Caco-2 (cell line): ENCODE measurements around the gene SNW1. TPM values are rescaled to one million over a fixed set of nuclear protein-coding genes. Genes with fewer than 3 reads are reported as not detected.

ENCODE experiments used
- BruUV-seq: library from RNA; stranded (reverse); fragments of 400-500 nt; replicated peaks from 2 replicates; lab custom pipeline; 2021; lab: Mats Ljungman, UMichigan
- CTCF ChIA-PET: fragments of 300-600 bp; sonication (Branson Sonifier 250); formaldehyde crosslinking; loops from one replicate; lab custom pipeline; 2022; ENCODE audit warnings: antibody characterized with exemption; lab: Charles Lee
- POLR2A ChIA-PET: fragments of 300-600 bp; sonication (Branson Sonifier 250); formaldehyde crosslinking; loops from one replicate; lab custom pipeline; 2022; ENCODE audit warnings: antibody characterized with exemption; lab: Charles Lee
- DNase-seq, 2 experiments: peaks; one replicate each; pipeline versions ENCODE4 v3.0.0 to v3.0.0-alpha.2; 2020 to 2022
- H3K27me3 ChIP-seq: replicated peaks from 2 replicates; pipeline ENCODE4 v1.6.0; 2011; ENCODE audit warnings: low read length; ENCODE audit not compliant: control insufficient read depth, insufficient read depth
- H3K36me3 ChIP-seq: 2 replicates; pipeline ENCODE4 v1.5.1; 2011; ENCODE audit warnings: low read length; ENCODE audit not compliant: control insufficient read depth, insufficient read depth
- H3K4me1 ChIP-seq: fragments of 250-450 bp; sonication (Bioruptor Pico); 2 replicates; pipeline ENCODE4 v1.5.1; 2020; ENCODE audit warnings: mild to moderate bottlenecking
- H3K4me3 ChIP-seq: 2 replicates; pipeline ENCODE4 v1.5.1; 2011; ENCODE audit warnings: low read depth, mild to moderate bottlenecking, control low read depth, low read length
- H3K9me3 ChIP-seq: fragments of 250-450 bp; sonication (Bioruptor Pico); 2 replicates; pipeline ENCODE4 v1.5.1; 2020; ENCODE audit warnings: mild to moderate bottlenecking, moderate library complexity
- H3K27ac Mint-ChIP-seq: one replicate; pipeline ENCODE4 v1.8.0; 2022; ENCODE audit warnings: mixed read lengths; ENCODE audit not compliant: unreplicated experiment
- H3K27me3 Mint-ChIP-seq: one replicate; pipeline ENCODE4 v1.8.0; 2022; ENCODE audit warnings: mixed read lengths; ENCODE audit not compliant: insufficient read depth, unreplicated experiment
- H3K36me3 Mint-ChIP-seq: one replicate; pipeline ENCODE4 v1.8.0; 2022; ENCODE audit warnings: mild to moderate bottlenecking, mixed read lengths; ENCODE audit not compliant: insufficient read depth, unreplicated experiment
- H3K4me1 Mint-ChIP-seq: one replicate; pipeline ENCODE4 v1.8.0; 2022; ENCODE audit warnings: low read depth, mixed read lengths; ENCODE audit not compliant: unreplicated experiment
- H3K4me3 Mint-ChIP-seq: one replicate; pipeline ENCODE4 v1.8.0; 2022; ENCODE audit warnings: mild to moderate bottlenecking, moderate library complexity, mixed read lengths; ENCODE audit not compliant: unreplicated experiment
- H3K9me3 Mint-ChIP-seq: one replicate; pipeline ENCODE4 v1.8.0; 2022; ENCODE audit warnings: mixed read lengths; ENCODE audit not compliant: unreplicated experiment
- intact Hi-C: fragments of 100-400 bp; cut with micrococcal nuclease; formaldehyde crosslinking; loops from one replicate; pipeline ENCODE4 v1.10.0; 2022; ENCODE audit not compliant: unreplicated experiment
- total RNA-seq: library from RNA; stranded (reverse); gene quantifications from 2 replicates; pipeline ENCODE4 v1.2.3, GENCODE V29; 2022
- TF ChIP-seq, protein P1 (sequence below), 2 experiments: fragments of 200-600 bp in 1 of 2; IDR thresholded peaks; 1 replicate in 1 of 2; 2 replicates in 1 of 2; pipeline versions ENCODE4 v1.5.1 to v1.8.0; 2011 to 2022; ENCODE audit warnings: antibody characterized with exemption in 1 of 2, control low read depth in 1 of 2, inconsistent platforms in 1 of 2, low read depth in 1 of 2, low read length in 1 of 2, mild to moderate bottlenecking in 1 of 2, moderate library complexity in 1 of 2; ENCODE audit not compliant: insufficient read depth in 1 of 2, severe bottlenecking in 1 of 2, unreplicated experiment in 1 of 2

The SNW1 gene
- total RNA-seq, 1 experiment from 2014 or later = 119 TPM

DNA sequence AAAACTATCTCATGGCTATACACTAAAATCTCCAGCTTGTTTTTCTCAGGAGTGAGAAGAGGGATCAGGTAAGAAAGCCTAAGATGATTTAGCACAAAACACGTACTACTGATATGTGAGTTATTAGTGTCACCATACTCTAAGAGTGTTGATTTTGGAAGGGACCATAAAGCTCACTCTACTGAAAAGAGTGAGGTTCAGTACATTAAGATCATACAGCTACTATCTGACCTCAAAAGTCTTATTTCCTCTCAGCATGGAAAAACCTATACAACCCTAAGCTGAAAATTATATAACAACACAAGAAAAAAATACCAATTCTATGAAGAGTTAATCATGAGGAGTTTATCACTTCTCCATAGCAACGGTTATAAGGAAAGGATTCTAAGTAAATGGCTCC lies 19.5 kb downstream of the SNW1 start:
- H3K4me1 ChIP-seq = peaks cover 6% of the 10 kb centered on the region; the same call in 1 of the 2 replicates
- Mint-ChIP-seq H3K36me3 (peaks cover 70% of the 10 kb centered on the region), H3K27ac (no peak overlapping the region), H3K4me3 (no peak overlapping the region), H3K27me3 (no peaks in the 10 kb centered on the region), H3K4me1 (peaks cover 7% of the 10 kb centered on the region), H3K9me3 (no peaks in the 10 kb centered on the region)
- TF ChIP-seq, protein P1, sequence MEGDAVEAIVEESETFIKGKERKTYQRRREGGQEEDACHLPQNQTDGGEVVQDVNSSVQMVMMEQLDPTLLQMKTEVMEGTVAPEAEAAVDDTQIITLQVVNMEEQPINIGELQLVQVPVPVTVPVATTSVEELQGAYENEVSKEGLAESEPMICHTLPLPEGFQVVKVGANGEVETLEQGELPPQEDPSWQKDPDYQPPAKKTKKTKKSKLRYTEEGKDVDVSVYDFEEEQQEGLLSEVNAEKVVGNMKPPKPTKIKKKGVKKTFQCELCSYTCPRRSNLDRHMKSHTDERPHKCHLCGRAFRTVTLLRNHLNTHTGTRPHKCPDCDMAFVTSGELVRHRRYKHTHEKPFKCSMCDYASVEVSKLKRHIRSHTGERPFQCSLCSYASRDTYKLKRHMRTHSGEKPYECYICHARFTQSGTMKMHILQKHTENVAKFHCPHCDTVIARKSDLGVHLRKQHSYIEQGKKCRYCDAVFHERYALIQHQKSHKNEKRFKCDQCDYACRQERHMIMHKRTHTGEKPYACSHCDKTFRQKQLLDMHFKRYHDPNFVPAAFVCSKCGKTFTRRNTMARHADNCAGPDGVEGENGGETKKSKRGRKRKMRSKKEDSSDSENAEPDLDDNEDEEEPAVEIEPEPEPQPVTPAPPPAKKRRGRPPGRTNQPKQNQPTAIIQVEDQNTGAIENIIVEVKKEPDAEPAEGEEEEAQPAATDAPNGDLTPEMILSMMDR (IDR thresholded peaks at IDR 0.05; ENCODE audit: insufficient read depth in 1 of 2, low read depth in 1 of 2, low read length in 1 of 2, severe bottlenecking in 1 of 2, unreplicated experiment in 1 of 2) = no peak
- H3K36me3 ChIP-seq = no peaks in the 10 kb centered on the region
- H3K9me3 ChIP-seq = no peaks in the 10 kb centered on the region
- ChIA-PET CTCF (no interaction called here), POLR2A (interaction anchor here (0.6 kb wide), 1 partner anchor 44 kb away, joined by 9 read pairs; no protein-coding TSS in a partner anchor)
- BruUV-seq = no TSS peak
- H3K27me3 ChIP-seq = no peaks in the 10 kb centered on the region
- DNase-seq = no peak
- intact Hi-C loops = no loop called here
- no peak overlapping the region for H3K4me3 ChIP-seq

DNA sequence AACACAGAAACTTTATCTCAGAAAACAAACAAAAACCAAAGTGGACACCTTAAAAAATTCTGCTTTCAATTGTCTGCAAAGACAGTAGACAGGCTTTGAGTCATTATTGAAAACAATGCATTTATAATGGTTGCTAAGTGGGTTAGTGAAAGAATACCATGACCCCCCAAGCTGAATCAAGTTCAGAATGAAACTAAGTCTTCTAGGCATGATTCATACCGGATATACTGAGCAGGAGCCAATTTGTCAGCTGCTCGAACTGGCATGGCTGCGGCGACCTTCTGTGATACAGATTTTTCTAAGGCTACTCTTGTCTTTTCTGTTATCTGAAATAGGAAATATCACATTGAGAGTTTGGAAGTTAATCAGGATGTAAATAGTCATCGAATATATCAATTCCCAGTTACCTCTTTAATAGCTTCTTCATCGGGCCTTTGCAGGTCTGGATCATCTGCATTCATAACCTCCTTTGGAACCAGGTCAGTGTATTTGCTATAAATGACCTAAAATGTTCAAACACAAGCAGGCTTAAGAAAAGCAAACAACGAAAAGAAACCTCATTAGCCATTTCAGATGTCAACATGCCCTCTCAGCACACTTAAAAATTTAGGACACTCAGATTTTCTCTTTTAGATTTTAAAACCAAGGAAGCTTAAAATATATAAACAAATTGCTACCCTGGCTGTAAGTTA lies 22.3 kb downstream of the SNW1 start:
- DNase-seq = no peak
- peaks cover 76% of the 10 kb centered on the region for H3K36me3 Mint-ChIP-seq
- H3K27me3 ChIP-seq = no peaks in the 10 kb centered on the region
- TF ChIP-seq, protein P1 (IDR thresholded peaks at IDR 0.05; ENCODE audit: insufficient read depth in 1 of 2, low read depth in 1 of 2, low read length in 1 of 2, severe bottlenecking in 1 of 2, unreplicated experiment in 1 of 2) = no peak
- H3K4me3 ChIP-seq = no peak overlapping the region
- BruUV-seq = no TSS peak
- H3K9me3 Mint-ChIP-seq = no peaks in the 10 kb centered on the region
- H3K9me3 ChIP-seq = no peaks in the 10 kb centered on the region
- H3K4me1 ChIP-seq = peaks cover 6% of the 10 kb centered on the region; the same call in 1 of the 2 replicates
- POLR2A ChIA-PET = no interaction called here
- CTCF ChIA-PET = no interaction called here
- no peaks in the 10 kb centered on the region for H3K27me3 Mint-ChIP-seq
- H3K4me3 Mint-ChIP-seq = no peak overlapping the region
- no peaks in the 10 kb centered on the region for H3K36me3 ChIP-seq
- H3K4me1 Mint-ChIP-seq = peaks cover 7% of the 10 kb centered on the region
- intact Hi-C loops = no loop called here
- H3K27ac Mint-ChIP-seq = no peak overlapping the region

DNA sequence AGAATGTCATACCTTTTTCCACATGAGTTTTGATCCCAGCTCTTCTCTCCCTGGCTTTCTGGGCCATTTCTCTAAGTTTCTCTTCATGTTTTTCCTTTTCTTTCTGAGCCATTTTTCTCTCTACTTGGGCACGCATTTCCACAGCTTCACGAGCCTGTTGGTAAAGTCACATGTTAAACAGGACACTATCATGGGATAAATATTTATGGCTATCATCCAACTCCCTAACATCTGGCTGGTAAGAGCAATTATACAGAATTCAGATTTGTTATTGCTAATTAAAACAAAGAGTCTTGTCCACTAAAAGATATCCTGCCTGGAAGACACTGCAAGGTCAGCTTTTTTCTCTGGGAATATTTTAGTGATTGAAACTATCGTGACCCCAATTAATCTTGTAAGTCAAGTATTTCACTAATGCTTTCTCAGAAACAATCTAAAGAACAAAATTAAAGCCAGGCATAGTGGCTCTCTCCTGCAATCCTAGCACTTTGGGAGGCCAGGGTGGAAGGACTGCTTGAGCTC lies 29.9 kb downstream of the SNW1 start:
- CTCF ChIA-PET = no interaction called here
- H3K27ac Mint-ChIP-seq = no peak overlapping the region
- TF ChIP-seq, protein P1 (IDR thresholded peaks at IDR 0.05; ENCODE audit: insufficient read depth in 1 of 2, low read depth in 1 of 2, low read length in 1 of 2, severe bottlenecking in 1 of 2, unreplicated experiment in 1 of 2) = no peak
- Histone ChIP-seq H3K4me1 (no peaks in the 10 kb centered on the region), H3K4me3 (no peak overlapping the region), H3K9me3 (no peaks in the 10 kb centered on the region), H3K36me3 (no peaks in the 10 kb centered on the region; the same call in 1 of the 2 replicates), H3K27me3 (no peaks in the 10 kb centered on the region)
- peaks cover 92% of the 10 kb centered on the region for H3K36me3 Mint-ChIP-seq
- POLR2A ChIA-PET = no interaction called here
- no peak overlapping the region for H3K4me3 Mint-ChIP-seq
- BruUV-seq = no TSS peak
- H3K4me1 Mint-ChIP-seq = no peaks in the 10 kb centered on the region
- intact Hi-C loops = no loop called here
- H3K9me3 Mint-ChIP-seq = no peaks in the 10 kb centered on the region
- DNase-seq = no peak
- H3K27me3 Mint-ChIP-seq = no peaks in the 10 kb centered on the region
